WERI-Rb-1 (cell line): ENCODE measurements around the gene NBAS.

Experiments used
- DNase-seq: peaks from one replicate; pipeline ENCODE4 v3.0.0-alpha.2; 2020
- H3K27ac ChIP-seq: fragments of 250-450 bp; sonication (Bioruptor Pico); 2 replicates; pipeline ENCODE4 v1.5.1; 2020; ENCODE audit warnings: mild to moderate bottlenecking, moderate library complexity
- H3K27me3 ChIP-seq: fragments of 250-450 bp; sonication (Bioruptor Pico); 2 replicates; pipeline ENCODE4 v1.5.1; 2021; ENCODE audit warnings: mild to moderate bottlenecking, low read depth, moderate library complexity; ENCODE audit not compliant: insufficient read depth, severe bottlenecking
- H3K36me3 ChIP-seq: fragments of 250-450 bp; sonication (Bioruptor Pico); 2 replicates; pipeline ENCODE4 v1.5.1; 2020; ENCODE audit warnings: mild to moderate bottlenecking, moderate library complexity
- H3K4me3 ChIP-seq: 2 replicates; pipeline ENCODE4 v1.5.1; 2011; ENCODE audit warnings: low read depth, mild to moderate bottlenecking, control low read depth, low read length
- H3K9me3 ChIP-seq: fragments of 250-450 bp; sonication (Bioruptor Pico); 2 replicates; pipeline ENCODE4 v1.5.1; 2021; ENCODE audit warnings: mild to moderate bottlenecking, moderate library complexity; ENCODE audit not compliant: severe bottlenecking
- CTCF ChIP-seq: IDR thresholded peaks from 2 replicates; pipeline ENCODE4 v1.5.1; 2011; ENCODE audit warnings: low read depth, mild to moderate bottlenecking, control low read depth, inconsistent platforms, low read length

The NBAS gene

GRCh38 chr2:15565994-15566671 lies 5.0 kb upstream of the NBAS start:
- Histone ChIP-seq H3K4me3 (no peak overlapping the region), H3K27me3 (no peaks in the 10 kb centered on the region), H3K36me3 (no peaks in the 10 kb centered on the region), H3K27ac (no peak overlapping the region), H3K9me3 (no peaks in the 10 kb centered on the region)
- no peak for TF ChIP-seq CTCF
- no peak for DNase-seq

- no peak overlapping the region for H3K4me3 ChIP-seq
- DNase-seq: no peak
- H3K36me3 ChIP-seq: no peaks in the 10 kb centered on the region
- H3K9me3 ChIP-seq: no peaks in the 10 kb centered on the region
- no peaks in the 10 kb centered on the region for H3K27me3 ChIP-seq
- no peak for TF ChIP-seq CTCF
- no peak overlapping the region for H3K27ac ChIP-seq
Measured at GRCh38 chr2:15565392-15565791, 4.3 kb upstream of the NBAS start.

DNA sequence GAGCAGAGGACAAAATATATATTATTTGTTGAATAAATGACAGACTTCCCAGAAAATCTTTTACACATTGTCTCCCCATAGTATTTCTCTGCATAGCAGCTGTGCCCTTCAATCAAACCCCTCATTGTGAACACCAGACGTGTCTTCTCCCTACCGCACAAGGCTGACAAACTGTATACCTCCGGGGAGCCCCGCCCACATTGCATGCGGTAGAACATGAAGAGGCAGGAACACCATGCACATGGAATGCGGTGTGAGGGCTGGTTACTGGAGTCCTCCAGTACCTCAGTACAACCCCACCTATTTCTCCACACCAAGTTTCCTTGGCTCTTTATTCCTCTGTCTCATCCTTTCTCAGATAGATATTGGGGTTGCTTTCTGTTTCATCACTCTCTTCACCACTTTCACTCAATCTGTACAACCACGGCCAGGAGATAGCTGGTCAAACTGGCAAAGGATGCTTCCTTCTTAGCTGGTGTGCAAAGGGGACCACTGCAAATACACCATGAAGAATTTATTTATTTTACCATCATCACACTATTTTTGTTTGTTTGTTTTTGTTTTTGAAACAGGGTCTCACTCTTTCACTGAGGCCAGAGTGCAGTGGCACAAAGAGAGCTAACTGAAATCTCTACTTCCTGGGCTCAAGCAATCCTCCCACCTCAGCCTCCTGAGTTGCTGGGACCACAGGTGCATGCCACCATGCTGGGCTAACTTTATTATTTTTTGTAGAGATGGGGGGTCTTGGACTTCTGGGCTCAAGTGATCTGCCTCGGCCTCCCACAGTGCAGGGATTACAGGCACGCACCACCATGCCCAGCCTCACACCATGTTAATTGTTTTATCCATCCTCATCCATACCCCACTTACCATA lies 2.3 kb upstream of the NBAS start:
- no peak overlapping the region for H3K4me3 ChIP-seq
- no peaks in the 10 kb centered on the region for H3K27me3 ChIP-seq
- DNase-seq: no peak
- H3K36me3 ChIP-seq: no peaks in the 10 kb centered on the region
- no peak for TF ChIP-seq CTCF
- H3K9me3 ChIP-seq: no peaks in the 10 kb centered on the region
- no peak overlapping the region for H3K27ac ChIP-seq

GRCh38 chr2:15562354-15563031 lies 1.4 kb upstream of the NBAS start:
- H3K27ac ChIP-seq: no peak overlapping the region; the same call in 1 of the 2 replicates
- no peaks in the 10 kb centered on the region for H3K9me3 ChIP-seq
- no peaks in the 10 kb centered on the region for H3K36me3 ChIP-seq
- no peaks in the 10 kb centered on the region for H3K27me3 ChIP-seq
- DNase-seq: no peak
- peak overlapping the region; percentile 94 for H3K4me3 ChIP-seq
- no peak for TF ChIP-seq CTCF

- no peaks in the 10 kb centered on the region for H3K36me3 ChIP-seq
- H3K27me3 ChIP-seq: no peaks in the 10 kb centered on the region
- DNase-seq: peak; percentile 41
- peak overlapping the region; percentile 94 for H3K4me3 ChIP-seq
- peak overlapping the region; percentile 79 for H3K27ac ChIP-seq
- no peaks in the 10 kb centered on the region for H3K9me3 ChIP-seq
- TF ChIP-seq CTCF: no peak
Measured at GRCh38 chr2:15561574-15562344, 625 bp upstream of the NBAS start.
